HG03108 (cell line): ENCODE measurements around the gene HNRNPF.

Experiments used
- ATAC-seq: cut with Tn5 transposase; IDR thresholded peaks from one replicate; pipeline ENCODE4 v1.9.1; 2021; ENCODE audit warnings: moderate library complexity; ENCODE audit not compliant: unreplicated experiment

Gene HNRNPF

GRCh38 chr10:43421519-43421918, 12.5 kb upstream of the HNRNPF start:
- no peak for ATAC-seq

DNA sequence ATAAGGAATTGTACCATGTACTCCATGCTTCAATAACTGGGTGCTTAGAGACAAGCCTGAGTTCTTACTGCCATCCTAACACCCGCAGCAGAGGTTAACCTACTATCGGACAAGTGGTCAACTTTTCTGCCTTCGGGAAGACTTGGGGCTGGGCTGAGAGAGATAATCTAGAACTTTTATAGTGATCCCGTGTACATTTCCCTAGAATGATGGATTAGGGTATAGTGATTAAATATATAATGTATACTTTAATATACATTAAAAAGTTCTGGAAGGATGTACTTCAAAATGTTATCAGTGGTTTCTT, 12.2 kb upstream of the HNRNPF start:
- no peak for ATAC-seq

DNA sequence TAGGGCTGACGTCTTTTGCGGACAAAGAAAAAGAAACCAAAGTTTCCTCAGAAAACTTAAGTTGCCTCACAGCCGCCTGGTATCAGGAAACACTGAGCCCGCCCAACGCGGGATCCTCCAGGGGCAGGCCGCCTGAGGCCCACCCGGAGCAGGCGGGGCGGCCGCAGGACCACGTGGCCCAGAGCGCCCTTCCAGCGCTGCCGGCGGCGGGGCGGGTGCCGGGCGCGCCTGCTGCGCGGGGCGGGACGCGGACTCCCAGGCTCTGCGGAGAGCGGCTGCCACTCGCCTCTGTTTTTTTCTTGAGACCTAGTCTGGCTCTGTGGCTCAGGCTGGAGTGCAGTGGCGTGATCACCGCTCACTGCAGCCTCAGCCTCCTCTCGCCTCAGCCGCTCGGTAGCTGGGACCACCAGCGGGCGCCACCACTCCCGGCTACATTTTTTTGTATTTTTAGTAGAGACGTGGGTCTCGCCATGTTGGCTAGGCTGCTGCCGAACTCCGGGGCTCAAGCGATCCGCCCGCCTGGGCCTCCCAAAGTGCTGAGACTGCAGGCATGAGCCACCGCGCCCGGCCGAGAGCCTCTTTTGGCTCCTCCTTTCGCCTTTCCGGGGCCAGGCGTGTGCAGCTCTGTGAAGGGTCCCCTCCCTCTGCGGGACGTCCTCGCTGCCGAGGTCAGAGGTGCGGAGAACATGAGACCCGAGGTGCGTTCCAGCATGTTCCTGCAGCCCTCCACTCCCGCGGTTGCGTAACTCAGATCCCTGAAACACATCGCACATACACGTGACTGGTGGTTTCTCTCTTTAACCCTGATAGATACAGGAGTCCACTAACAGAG, 11.6 kb upstream of the HNRNPF start:
- peak; percentile 82 for ATAC-seq

- ATAC-seq = no peak
These were observed 11.0 kb upstream of the HNRNPF start for GRCh38 chr10:43419997-43420368.

DNA sequence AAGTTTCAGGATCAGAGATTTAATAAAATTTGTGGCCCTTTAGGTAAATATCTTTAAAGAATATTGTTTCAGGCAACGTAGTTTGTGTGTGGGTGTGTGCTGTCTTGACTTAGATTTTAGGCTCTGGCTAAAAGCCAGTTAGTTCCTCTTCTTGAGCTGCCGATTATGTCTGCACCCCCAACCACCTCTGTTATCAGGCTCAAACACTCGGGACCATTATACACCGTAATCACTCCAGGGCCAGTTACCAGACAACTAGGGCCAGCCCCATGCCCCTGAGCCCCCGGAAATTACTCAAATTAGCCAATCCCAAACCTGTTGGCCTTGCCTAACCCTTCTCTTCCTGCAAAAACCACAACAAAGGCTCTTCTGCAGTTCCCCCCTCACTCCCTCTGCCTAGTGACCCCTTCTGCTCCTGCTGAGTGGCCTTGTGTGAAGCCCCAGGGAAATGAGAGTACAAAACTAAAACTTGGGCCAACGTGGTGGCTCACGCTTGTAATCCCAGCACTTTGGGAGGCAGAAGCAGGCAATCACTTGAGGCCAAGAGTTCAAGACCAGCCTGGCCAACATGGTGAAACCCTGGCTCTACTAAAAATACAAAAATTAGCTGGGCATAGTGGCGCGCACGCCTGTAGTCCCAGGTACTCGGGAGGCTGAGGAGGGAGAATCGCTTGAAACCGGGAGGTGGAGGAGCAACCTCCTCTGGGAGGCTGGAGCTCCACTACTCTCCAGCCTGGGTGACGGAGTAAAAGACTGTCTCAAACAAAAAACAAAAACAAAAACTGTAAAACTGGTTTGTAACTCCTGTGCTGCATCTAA, 9.2 kb upstream of the HNRNPF start:
- peak; percentile 30 for ATAC-seq

- no peak for ATAC-seq
These were observed 6.6 kb upstream of the HNRNPF start for GRCh38 chr10:43415544-43415943.

GRCh38 chr10:43411536-43411935, 2.5 kb upstream of the HNRNPF start:
- ATAC-seq = no peak

- no peak for ATAC-seq
These were observed 1.4 kb upstream of the HNRNPF start for GRCh38 chr10:43410345-43410744.

DNA sequence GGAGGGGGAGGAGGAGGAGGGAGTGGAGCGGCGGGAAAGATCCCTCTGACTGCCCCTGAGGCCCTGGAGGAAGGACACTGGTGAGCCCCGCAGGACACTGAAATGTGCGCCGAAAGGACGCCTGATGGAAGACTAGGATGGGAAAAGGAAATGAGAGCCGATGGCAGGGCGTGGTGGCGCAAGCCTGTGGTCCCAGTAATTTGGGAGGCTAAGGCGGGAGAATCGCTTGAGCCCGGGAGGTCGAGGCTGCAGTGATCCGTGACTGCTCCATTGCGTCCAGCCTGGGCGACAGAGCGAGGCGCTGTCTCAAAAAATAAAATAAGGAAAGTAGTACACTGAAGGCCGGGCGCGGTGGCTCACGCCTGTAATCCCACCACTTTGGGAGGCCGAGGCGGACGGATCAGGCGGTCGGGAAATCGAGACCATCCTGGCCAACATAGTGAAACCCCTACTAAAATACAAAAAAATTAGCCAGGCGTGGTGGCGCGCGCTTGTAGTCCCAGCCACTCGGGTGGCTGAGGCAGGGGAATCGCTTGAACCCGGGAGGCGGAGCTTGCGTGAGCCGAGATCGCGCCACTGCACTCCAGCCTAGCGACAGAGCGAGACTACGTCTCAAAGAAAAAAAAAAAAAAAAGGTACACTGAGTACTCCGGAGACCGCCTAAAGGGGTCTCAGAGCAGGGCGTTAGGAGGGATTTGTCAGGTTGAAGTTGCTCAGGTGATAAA, 561 bp upstream of the HNRNPF start:
- ATAC-seq = no peak

GRCh38 chr10:43408331-43408709, 666 bp downstream of the HNRNPF start:
- no peak for ATAC-seq

DNA sequence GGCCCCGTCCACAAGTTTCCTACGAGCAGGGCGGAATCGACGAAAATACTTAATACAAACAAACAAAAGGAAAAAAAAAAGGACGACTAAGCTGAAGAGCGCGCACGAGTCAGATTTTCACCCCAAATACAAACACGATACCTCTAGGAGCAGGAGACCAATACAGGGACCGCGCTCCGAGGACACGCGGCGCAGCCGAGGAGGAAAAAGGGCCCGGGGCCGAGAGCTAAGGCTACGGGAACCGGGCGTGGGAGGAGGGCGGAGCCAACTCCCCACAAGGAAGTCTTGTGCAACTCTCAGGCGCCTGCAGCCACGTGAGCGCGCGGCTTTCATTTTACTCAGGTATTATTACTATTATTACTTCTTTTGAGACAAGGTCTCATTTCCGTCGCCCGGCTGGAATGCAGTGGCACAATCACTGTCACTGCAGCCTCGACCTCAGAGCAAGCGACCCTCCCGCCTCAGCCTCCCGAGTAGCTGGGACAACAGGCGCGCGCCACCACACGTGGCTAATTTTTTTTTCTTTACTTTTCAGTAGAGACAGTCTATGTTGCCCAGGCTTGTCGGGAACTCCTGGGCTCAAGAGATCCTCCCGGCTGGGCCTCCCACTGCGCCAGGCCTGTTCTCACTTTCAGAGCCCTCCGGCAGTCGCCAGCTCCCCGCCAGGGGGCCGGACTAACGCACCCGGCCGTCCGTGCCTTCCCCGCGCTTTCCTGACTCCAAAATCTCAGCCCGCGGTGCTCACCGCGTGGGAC, 1.2 kb downstream of the HNRNPF start:
- ATAC-seq = peak; percentile 41

GRCh38 chr10:43407148-43407575, 1.8 kb downstream of the HNRNPF start:
- no peak for ATAC-seq

- ATAC-seq = no peak
These were observed 4.3 kb downstream of the HNRNPF start for GRCh38 chr10:43404704-43405084.

DNA sequence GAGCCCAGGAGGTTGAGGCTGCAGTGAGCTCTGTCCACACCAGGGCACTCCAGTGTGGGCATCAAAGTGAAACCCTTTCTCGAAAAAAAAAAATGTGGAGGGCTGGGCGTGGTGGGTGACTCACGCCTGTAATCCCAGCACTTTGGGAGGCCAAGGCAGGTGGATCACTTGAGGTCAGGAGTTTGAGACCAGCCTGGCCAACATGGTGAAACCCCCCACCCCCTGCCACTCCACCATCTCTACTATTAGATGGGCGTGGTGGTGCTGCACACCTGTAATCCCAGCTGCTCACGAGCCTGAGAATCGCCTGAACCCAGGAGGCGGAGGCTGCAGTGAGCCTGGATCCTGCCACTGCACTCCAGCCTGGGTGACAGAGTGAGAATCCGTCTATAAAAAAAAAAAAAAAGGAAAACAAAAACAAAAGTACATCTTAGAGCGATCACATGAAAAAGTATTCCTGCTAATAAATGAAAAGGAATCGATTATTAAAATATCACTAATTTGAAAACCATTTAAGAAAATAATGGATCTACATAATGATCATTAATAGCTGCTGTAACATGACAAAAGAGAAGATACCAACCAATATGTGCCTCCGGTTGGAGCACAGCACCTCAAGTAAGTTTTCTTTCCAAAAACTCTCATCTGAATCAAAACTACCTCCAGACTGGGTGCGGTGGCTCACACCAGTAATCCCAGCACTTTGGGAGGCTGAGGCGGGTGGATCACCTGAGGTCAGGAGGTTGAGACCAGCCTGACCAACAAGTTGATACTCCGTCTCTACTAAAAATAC, 4.9 kb downstream of the HNRNPF start:
- ATAC-seq = no peak

- ATAC-seq = no peak
These were observed 6.0 kb downstream of the HNRNPF start for GRCh38 chr10:43402880-43403452.

GRCh38 chr10:43402176-43402575, 6.8 kb downstream of the HNRNPF start:
- ATAC-seq = no peak

- ATAC-seq = no peak
These were observed 7.4 kb downstream of the HNRNPF start for GRCh38 chr10:43401627-43402026.

- ATAC-seq = no peak
These were observed 9.4 kb downstream of the HNRNPF start for GRCh38 chr10:43399320-43400310.

GRCh38 chr10:43398939-43399319, 10.1 kb downstream of the HNRNPF start:
- no peak for ATAC-seq
